IPS DF 6.9 (cell line): ENCODE data around the gene LPCAT2.

Experiments used
- DNase-seq: peaks from one replicate; pipeline ENCODE4 v3.0.0-alpha.2; 2013; ENCODE audit warnings: low read depth, low spot score
- H3K27ac ChIP-seq: one replicate; pipeline ENCODE4 v1.5.1; 2013; ENCODE audit warnings: low read length, control low read depth
- H3K27me3 ChIP-seq: 2 replicates; pipeline ENCODE4 v1.6.1; 2013; ENCODE audit warnings: mild to moderate bottlenecking, low read length; ENCODE audit not compliant: control insufficient read depth, insufficient read depth
- H3K36me3 ChIP-seq: 2 replicates; pipeline ENCODE4 v1.6.1; 2013; ENCODE audit warnings: low read length; ENCODE audit not compliant: control insufficient read depth, insufficient read depth
- H3K4me1 ChIP-seq: 2 replicates; pipeline ENCODE4 v1.6.1; 2013; ENCODE audit warnings: low read length; ENCODE audit not compliant: control insufficient read depth, insufficient read depth
- H3K4me3 ChIP-seq: 2 replicates; pipeline ENCODE4 v1.5.1; 2013; ENCODE audit warnings: mild to moderate bottlenecking, low read length
- H3K9me3 ChIP-seq: 2 replicates; pipeline ENCODE4 v1.6.1; 2013; ENCODE audit warnings: low read length, inconsistent platforms; ENCODE audit not compliant: control insufficient read depth, insufficient read depth
- WGBS: extraction: QIAGEN DNeasy Blood & Tissue Kit; methylation state at CpG from one replicate; pipeline ENCODE4 v1.1.7; 2013; ENCODE audit warnings: mixed read lengths, missing lambda C conversion rate; ENCODE audit not compliant: insufficient read length, insufficient coverage; 5-methylcytosine and 5-hydroxymethylcytosine counted together

The LPCAT2 gene

GRCh38 chr16:55470533-55471371 lies 38.1 kb upstream of the LPCAT2 start:
- no CpG with 5 or more reads among the region's 7 CpGs for WGBS
- Histone ChIP-seq H3K36me3 (no peaks in the 10 kb centered on the region), H3K27me3 (no peaks in the 10 kb centered on the region), H3K27ac (no peak overlapping the region), H3K9me3 (no peaks in the 10 kb centered on the region), H3K4me3 (no peak overlapping the region), H3K4me1 (peaks cover 2% of the 10 kb centered on the region)
- no peak for DNase-seq

DNA sequence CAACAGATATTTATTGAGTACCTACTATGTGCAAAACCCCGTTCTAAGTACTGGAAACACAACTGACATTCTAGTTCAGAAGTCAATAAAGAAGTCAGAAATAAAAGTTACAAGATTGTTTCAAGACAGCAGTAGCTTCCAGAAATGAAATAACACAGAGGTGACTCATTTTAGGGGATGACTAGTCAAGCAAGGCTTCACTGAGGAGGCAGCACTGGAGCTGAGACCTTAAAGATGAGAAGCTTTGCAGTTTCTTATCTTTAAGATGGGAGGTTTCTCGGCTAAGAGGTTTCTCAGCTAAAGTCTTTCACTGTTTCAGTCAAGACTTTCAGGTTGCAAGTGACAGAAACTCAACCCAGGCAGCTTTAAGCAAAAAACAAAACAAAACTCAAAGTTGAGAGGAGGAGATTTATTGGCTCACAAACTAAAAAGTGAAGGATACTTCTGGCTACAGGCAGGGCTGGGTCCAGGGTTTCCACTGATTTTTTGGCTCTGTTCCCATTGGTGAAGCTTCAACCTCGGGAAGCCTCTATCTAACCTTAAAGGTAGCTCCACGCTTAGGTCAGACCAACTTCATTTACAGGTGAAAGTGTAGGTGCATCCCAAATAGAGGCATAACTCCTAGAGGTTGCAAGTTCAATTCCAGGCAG lies 37.3 kb upstream of the LPCAT2 start:
- DNase-seq = no peak
- H3K36me3 ChIP-seq = no peaks in the 10 kb centered on the region
- no peak overlapping the region for H3K27ac ChIP-seq
- no peaks in the 10 kb centered on the region; the same call in 1 of the 2 replicates for H3K27me3 ChIP-seq
- H3K4me1 ChIP-seq = peaks cover 2% of the 10 kb centered on the region
- WGBS = no CpG with 5 or more reads among the region's 4 CpGs
- no peaks in the 10 kb centered on the region for H3K9me3 ChIP-seq
- no peak overlapping the region for H3K4me3 ChIP-seq

DNA sequence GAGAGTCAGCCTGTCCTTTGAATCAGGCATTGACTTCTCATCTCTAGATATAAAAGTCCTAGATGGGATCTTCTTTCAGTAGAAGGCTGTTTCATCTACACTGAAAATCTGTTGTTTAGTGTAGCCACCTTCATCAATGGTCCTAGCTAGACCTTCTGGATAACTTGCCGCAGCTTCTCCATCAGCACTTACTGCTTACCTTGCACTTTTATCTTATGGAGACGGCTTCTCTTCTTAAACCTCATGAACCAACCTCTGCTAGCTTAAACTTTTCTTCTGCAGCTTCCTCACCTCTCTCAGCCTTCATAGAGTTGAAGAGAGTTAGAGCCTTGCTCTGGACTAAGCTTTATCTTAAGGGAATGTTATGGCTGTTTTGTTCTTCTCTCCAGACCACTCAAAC lies 35.3 kb upstream of the LPCAT2 start:
- Histone ChIP-seq H3K27ac (no peak overlapping the region), H3K9me3 (no peaks in the 10 kb centered on the region), H3K27me3 (peaks cover 14% of the 10 kb centered on the region; the same call in 1 of the 2 replicates), H3K4me1 (peaks cover 4% of the 10 kb centered on the region), H3K36me3 (no peaks in the 10 kb centered on the region), H3K4me3 (no peak overlapping the region)
- DNase-seq = no peak
- WGBS = no CpG with 5 or more reads among the region's 2 CpGs

GRCh38 chr16:55474821-55475220 lies 34.1 kb upstream of the LPCAT2 start:
- peaks cover 4% of the 10 kb centered on the region for H3K4me1 ChIP-seq
- no peak overlapping the region for H3K27ac ChIP-seq
- DNase-seq = no peak
- peaks cover 15% of the 10 kb centered on the region; the same call in 1 of the 2 replicates for H3K27me3 ChIP-seq
- no peak overlapping the region for H3K4me3 ChIP-seq
- WGBS = no CpG with 5 or more reads among the region's 3 CpGs
- no peaks in the 10 kb centered on the region for H3K9me3 ChIP-seq
- no peaks in the 10 kb centered on the region for H3K36me3 ChIP-seq

GRCh38 chr16:55475919-55476318 lies 33.0 kb upstream of the LPCAT2 start:
- Histone ChIP-seq H3K27ac (no peak overlapping the region), H3K4me1 (0 out of 2 replicates have a peak, but pooled peaks cover 2% of the 10 kb centered on the region), H3K27me3 (peaks cover 18% of the 10 kb centered on the region; the same call in 1 of the 2 replicates), H3K9me3 (no peaks in the 10 kb centered on the region), H3K36me3 (no peaks in the 10 kb centered on the region), H3K4me3 (no peak overlapping the region)
- DNase-seq = no peak
- no CpG with 5 or more reads among the region's 5 CpGs for WGBS

- Histone ChIP-seq H3K9me3 (no peaks in the 10 kb centered on the region), H3K27me3 (peaks cover 18% of the 10 kb centered on the region; the same call in 1 of the 2 replicates), H3K27ac (no peak overlapping the region), H3K36me3 (no peaks in the 10 kb centered on the region), H3K4me3 (no peak overlapping the region), H3K4me1 (0 out of 2 replicates have a peak, but pooled peaks cover 2% of the 10 kb centered on the region)
- no CpG with 5 or more reads among the region's 6 CpGs for WGBS
- DNase-seq = no peak
Observed at GRCh38 chr16:55476625-55477533, 32.0 kb upstream of the LPCAT2 start.

DNA sequence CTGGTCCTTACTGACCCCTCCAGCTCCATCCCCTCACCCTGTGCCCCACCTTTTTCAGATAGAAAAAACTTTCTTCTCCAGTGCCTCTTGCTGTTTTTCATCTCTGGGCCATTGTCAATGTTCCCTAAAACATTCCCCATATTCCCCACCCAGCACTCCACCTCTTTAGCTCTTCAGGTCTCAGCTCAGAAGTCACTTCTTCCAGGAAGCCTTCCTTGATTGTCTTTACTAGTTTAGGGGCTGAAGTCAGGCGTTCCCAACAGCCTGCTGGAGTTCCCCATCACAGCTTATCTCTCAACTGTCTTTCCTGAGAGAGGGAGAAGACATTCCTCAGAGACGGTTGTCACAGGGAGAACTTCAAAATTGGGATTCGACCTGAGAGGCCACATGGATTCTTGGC lies 31.1 kb upstream of the LPCAT2 start:
- no CpG with 5 or more reads among the region's 3 CpGs for WGBS
- Histone ChIP-seq H3K4me3 (no peak overlapping the region), H3K36me3 (no peaks in the 10 kb centered on the region), H3K27ac (no peak overlapping the region), H3K9me3 (no peaks in the 10 kb centered on the region), H3K4me1 (0 out of 2 replicates have a peak, but pooled peaks cover 2% of the 10 kb centered on the region), H3K27me3 (peaks cover 18% of the 10 kb centered on the region; the same call in 1 of the 2 replicates)
- DNase-seq = no peak

GRCh38 chr16:55478827-55479429 lies 29.9 kb upstream of the LPCAT2 start, which contains the start of gene MMP2:
Gene MMP2 (plus strand): TSS chr16:55479198. CDS start chr16:55479480, 282 bp downstream.
- Histone ChIP-seq H3K27me3 (peaks cover 18% of the 10 kb centered on the region; the same call in 1 of the 2 replicates), H3K4me1 (0 out of 2 replicates have a peak, but pooled peaks cover 2% of the 10 kb centered on the region), H3K27ac (no peak within 1 kb of the TSS), H3K36me3 (no peaks in the 10 kb centered on the region), H3K4me3 (peak within 1 kb of the TSS; percentile 35; the same call in 1 of the 2 replicates), H3K9me3 (no peaks in the 10 kb centered on the region)
- no peak for DNase-seq
- no CpG with 5 or more reads among the region's 46 CpGs for WGBS

DNA sequence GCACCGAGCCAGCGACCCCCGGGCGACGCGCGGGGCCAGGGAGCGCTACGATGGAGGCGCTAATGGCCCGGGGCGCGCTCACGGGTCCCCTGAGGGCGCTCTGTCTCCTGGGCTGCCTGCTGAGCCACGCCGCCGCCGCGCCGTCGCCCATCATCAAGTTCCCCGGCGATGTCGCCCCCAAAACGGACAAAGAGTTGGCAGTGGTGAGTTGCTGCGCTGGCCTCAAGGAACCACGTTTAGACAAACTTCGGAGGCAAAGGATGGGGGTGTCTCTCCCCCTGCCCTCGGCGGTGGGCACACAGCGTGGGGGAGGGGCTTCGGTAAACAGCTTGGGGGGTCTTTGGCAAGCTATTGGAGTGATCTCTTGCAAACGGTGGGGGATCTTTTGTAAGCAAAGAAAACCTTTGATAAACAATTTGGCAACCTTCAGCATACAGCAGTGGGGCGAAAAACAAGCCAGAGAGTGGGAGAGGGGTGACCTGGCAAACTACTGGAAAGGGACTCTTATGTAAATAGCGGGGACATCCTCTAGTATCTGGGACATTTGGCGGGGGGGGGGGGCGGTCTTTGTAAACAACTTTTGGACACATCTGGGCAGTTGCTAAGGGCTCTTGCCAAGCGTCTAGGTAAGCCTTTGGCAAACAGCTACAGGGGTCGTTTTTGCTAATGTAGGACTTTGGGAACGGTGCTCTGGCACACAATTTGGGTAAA lies 29.3 kb upstream of the LPCAT2 start:
- no peaks in the 10 kb centered on the region for H3K9me3 ChIP-seq
- peak overlapping the region; percentile 35; the same call in 1 of the 2 replicates for H3K4me3 ChIP-seq
- H3K27ac ChIP-seq = no peak overlapping the region
- 0 out of 2 replicates have a peak, but pooled peaks cover 2% of the 10 kb centered on the region for H3K4me1 ChIP-seq
- no peak for DNase-seq
- no CpG with 5 or more reads among the region's 41 CpGs for WGBS
- peaks cover 18% of the 10 kb centered on the region; the same call in 1 of the 2 replicates for H3K27me3 ChIP-seq
- no peaks in the 10 kb centered on the region for H3K36me3 ChIP-seq
